IMR-90 (cell line): ENCODE measurements around the gene ATRNL1. TPM values are rescaled to one million over a fixed set of nuclear protein-coding genes. Genes with fewer than 3 reads are reported as not detected.

ENCODE experiments used
- ATAC-seq: fragments of 200-7000 bp; cut with Tn5 transposase; 2 replicates; pipeline ENCODE4 v1.9.1; 2020; ENCODE audit warnings: low read depth, mild to moderate bottlenecking, moderate library complexity
- BruUV-seq: library from RNA; stranded (reverse); fragments of 400-500 nt; replicated peaks from 2 replicates; lab custom pipeline; 2021; lab: Mats Ljungman, UMichigan
- CTCF ChIA-PET: fragments of 300-600 bp; formaldehyde crosslinking; extraction: SDS; loops from one replicate; lab custom pipeline; 2021; ENCODE audit warnings: antibody characterized with exemption; lab: Yijun Ruan, JAX
- POLR2A ChIA-PET: fragments of 300-600 bp; sonication (Branson Sonifier 250); formaldehyde crosslinking; loops from one replicate; lab custom pipeline; 2022; ENCODE audit warnings: antibody characterized with exemption; ENCODE audit not compliant: unreplicated experiment; lab: Charles Lee
- DNase-seq: peaks from one replicate; pipeline ENCODE4 v3.0.0; 2013
- H2AFZ ChIP-seq: replicated peaks from 2 replicates; pipeline ENCODE3; 2013; ENCODE audit warnings: low read length, mild to moderate bottlenecking; ENCODE audit not compliant: poor library complexity
- H2AK5ac ChIP-seq: 2 replicates; pipeline ENCODE4 v1.6.1; 2013; ENCODE audit warnings: low read depth, low read length, inconsistent platforms
- H2AK9ac ChIP-seq: replicated peaks from 2 replicates; pipeline ENCODE3; 2013; ENCODE audit warnings: mild to moderate bottlenecking, low read depth, low read length, moderate library complexity; ENCODE audit not compliant: poor library complexity
- H2BK120ac ChIP-seq: 2 replicates; pipeline ENCODE4 v1.6.1; 2013; ENCODE audit warnings: low read depth, low read length, inconsistent platforms
- H2BK15ac ChIP-seq: 3 replicates; pipeline ENCODE4 v1.6.1; 2013; ENCODE audit warnings: low read depth, low read length, inconsistent platforms
- H2BK20ac ChIP-seq: 2 replicates; pipeline ENCODE4 v1.6.1; 2013; ENCODE audit warnings: low read depth, mild to moderate bottlenecking, inconsistent platforms, low read length, moderate library complexity
- H2BK5ac ChIP-seq: 2 replicates; pipeline ENCODE4 v1.6.1; 2013; ENCODE audit warnings: mild to moderate bottlenecking, low read depth, low read length, inconsistent platforms; ENCODE audit not compliant: poor library complexity, severe bottlenecking
- H3K14ac ChIP-seq: replicated peaks from 2 replicates; pipeline ENCODE4 v1.6.1; 2013; ENCODE audit warnings: low read depth, low read length, inconsistent platforms
- H3K18ac ChIP-seq: 2 replicates; pipeline ENCODE4 v1.6.1; 2013; ENCODE audit warnings: low read depth, low read length, control low read depth
- H3K23ac ChIP-seq: 2 replicates; pipeline ENCODE4 v1.6.1; 2013; ENCODE audit warnings: low read depth, low read length, inconsistent platforms
- H3K27ac ChIP-seq: 2 replicates; pipeline ENCODE4 v1.5.1; 2013; ENCODE audit warnings: mild to moderate bottlenecking, control low read depth, low read length; ENCODE audit not compliant: insufficient read depth
- H3K27me3 ChIP-seq: 2 replicates; pipeline ENCODE4 v1.6.1; 2013; ENCODE audit warnings: low read length; ENCODE audit not compliant: control insufficient read depth, insufficient read depth
- H3K36me3 ChIP-seq: 2 replicates; pipeline ENCODE4 v1.6.1; 2013; ENCODE audit warnings: low read length, mixed read lengths; ENCODE audit not compliant: control insufficient read depth, insufficient read depth
- H3K4ac ChIP-seq: 2 replicates; pipeline ENCODE4 v1.6.1; 2013; ENCODE audit warnings: low read depth, low read length, inconsistent platforms
- H3K4me1 ChIP-seq: 2 replicates; pipeline ENCODE4 v1.6.1; 2013; ENCODE audit warnings: low read length, mixed read lengths; ENCODE audit not compliant: control insufficient read depth, insufficient read depth
- H3K4me2 ChIP-seq: 2 replicates; pipeline ENCODE4 v1.6.1; 2013; ENCODE audit warnings: low read depth, mild to moderate bottlenecking, control low read depth, low read length, moderate library complexity
- H3K4me3 ChIP-seq: 2 replicates; pipeline ENCODE4 v1.5.1; 2013; ENCODE audit warnings: low read depth, mild to moderate bottlenecking, control low read depth, low read length, moderate library complexity; ENCODE audit not compliant: insufficient read depth
- H3K56ac ChIP-seq: 2 replicates; pipeline ENCODE4 v1.6.1; 2013; ENCODE audit warnings: low read length, inconsistent platforms; ENCODE audit not compliant: insufficient read depth; ENCODE audit errors: extremely low read depth
- H3K79me1 ChIP-seq, 2 experiments: 2 replicates each; pipeline ENCODE4 v1.6.1; 2013; ENCODE audit warnings: low read length in 2 of 2, inconsistent platforms in 1 of 2, low read depth in 1 of 2
- H3K9ac ChIP-seq: 2 replicates; pipeline ENCODE4 v1.6.1; 2013; ENCODE audit warnings: low read depth, low read length, control low read depth
- H3K9me1 ChIP-seq: 2 replicates; pipeline ENCODE4 v1.6.1; 2013; ENCODE audit warnings: low read length, inconsistent platforms; ENCODE audit not compliant: insufficient read depth
- H3K9me3 ChIP-seq: 2 replicates; pipeline ENCODE4 v1.6.1; 2013; ENCODE audit warnings: low read length; ENCODE audit not compliant: control insufficient read depth, insufficient read depth
- H4K20me1 ChIP-seq: 2 replicates; pipeline ENCODE4 v1.6.1; 2013; ENCODE audit warnings: low read length, inconsistent platforms; ENCODE audit not compliant: insufficient read depth
- H4K5ac ChIP-seq: 2 replicates; pipeline ENCODE4 v1.6.1; 2013; ENCODE audit warnings: mild to moderate bottlenecking, low read depth, low read length, control low read depth
- H4K8ac ChIP-seq, 2 experiments: 2 replicates each; pipeline ENCODE4 v1.6.1; 2013; ENCODE audit warnings: low read depth in 2 of 2, low read length in 2 of 2, control low read depth in 1 of 2, inconsistent platforms in 1 of 2
- H4K91ac ChIP-seq: 2 replicates; pipeline ENCODE4 v1.6.1; 2013; ENCODE audit warnings: low read depth, low read length, inconsistent platforms; ENCODE audit not compliant: insufficient read depth
- BHLHE40 ChIP-seq: fragments of 150-350 bp; IDR thresholded peaks from 2 replicates; pipeline ENCODE4 v1.6.1; 2016; ENCODE audit warnings: mild to moderate bottlenecking, low read depth, low read length
- CEBPB ChIP-seq: IDR thresholded peaks from 2 replicates; pipeline ENCODE4 v1.6.1; 2012; ENCODE audit warnings: low read depth, low read length, improper control_type of control experiment
- CHD1 ChIP-seq: IDR thresholded peaks from 2 replicates; pipeline ENCODE4 v1.6.1; 2012; ENCODE audit warnings: low read depth, low read length, improper control_type of control experiment
- FOS ChIP-seq: fragments of 150-350 bp; IDR thresholded peaks from 2 replicates; pipeline ENCODE4 v1.6.1; 2016; ENCODE audit warnings: low read depth, low read length
- MAFK ChIP-seq: IDR thresholded peaks from 2 replicates; pipeline ENCODE4 v1.6.1; 2012; ENCODE audit warnings: low read depth, low read length, improper control_type of control experiment
- MAZ ChIP-seq: IDR thresholded peaks from 2 replicates; pipeline ENCODE4 v1.6.1; 2012; ENCODE audit warnings: low read depth, mild to moderate bottlenecking, low read length, improper control_type of control experiment, moderate library complexity, borderline replicate concordance
- MXI1 ChIP-seq: IDR thresholded peaks from 2 replicates; pipeline ENCODE4 v1.6.1; 2012; ENCODE audit warnings: low read depth, mild to moderate bottlenecking, low read length, moderate library complexity, borderline replicate concordance
- NFE2L2 ChIP-seq: fragments of 150-350 bp; IDR thresholded peaks from 2 replicates; pipeline ENCODE4 v1.6.1; 2016; ENCODE audit warnings: low read depth, mild to moderate bottlenecking, low read length
- POLR2A ChIP-seq: IDR thresholded peaks from 2 replicates; pipeline ENCODE4 v1.6.1; 2012; ENCODE audit warnings: mild to moderate bottlenecking, low read depth, low read length
- RAD21 ChIP-seq: IDR thresholded peaks from 2 replicates; pipeline ENCODE4 v1.6.1; 2012; ENCODE audit warnings: low read length, improper control_type of control experiment
- RCOR1 ChIP-seq: IDR thresholded peaks from 2 replicates; pipeline ENCODE4 v1.6.1; 2012; ENCODE audit warnings: mild to moderate bottlenecking, low read length, improper control_type of control experiment; ENCODE audit not compliant: insufficient replicate concordance
- RFX5 ChIP-seq: IDR thresholded peaks from 2 replicates; pipeline ENCODE4 v1.8.0; 2012; ENCODE audit warnings: low read depth, mild to moderate bottlenecking, low read length, moderate library complexity
- SMC3 ChIP-seq: fragments of 150-350 bp; IDR thresholded peaks from 2 replicates; pipeline ENCODE4 v1.6.1; 2016; ENCODE audit warnings: low read depth, mild to moderate bottlenecking, antibody characterized with exemption, low read length, moderate library complexity
- WGBS, 2 experiments: methylation state at CpG; one replicate each; pipeline versions ENCODE4 v1.1.5 to v1.1.7; 2013; ENCODE audit warnings: missing lambda C conversion rate in 2 of 2; ENCODE audit not compliant: insufficient read length in 1 of 2; ENCODE audit errors: extremely low coverage in 2 of 2; 5-methylcytosine and 5-hydroxymethylcytosine counted together
- dilution Hi-C: fragments of 300-500 bp; cut with HindIII; formaldehyde crosslinking; loops from one replicate; pipeline ENCODE4 v1.14.3; 2018; ENCODE audit warnings: low sequenced_read_pairs; ENCODE audit not compliant: unreplicated experiment
- in situ Hi-C: fragments of 300-500 bp; cut with MboI; formaldehyde crosslinking; loops from 3 replicates; pipeline ENCODE4 v1.14.3; 2019; ENCODE audit warnings: low sequenced_read_pairs, inconsistent platforms, mixed read lengths
- intact Hi-C: fragments of 100-400 bp; cut with micrococcal nuclease; formaldehyde crosslinking; loops from 2 replicates; pipeline ENCODE4 v1.10.0; 2022
- polyA plus RNA-seq, 3 experiments: library from polyadenylated mRNA; depleted of rRNA; stranded (reverse); fragments of >200 nt; gene quantifications; 2 replicates each; pipeline ENCODE4 v1.2.3, GENCODE V29; 2012; ENCODE audit warnings: low replicate concordance in 1 of 3
- total RNA-seq: library from RNA; depleted of rRNA; stranded (reverse); fragments of >200 nt; gene quantifications from 2 replicates; pipeline ENCODE4 v1.2.3, GENCODE V29; 2012
- TF ChIP-seq, protein P1 (sequence below): fragments of 150-350 bp; IDR thresholded peaks from 2 replicates; pipeline ENCODE4 v1.6.1; 2017; ENCODE audit warnings: mild to moderate bottlenecking, antibody characterized with exemption, low read length, low read depth
- TF ChIP-seq, protein P2 (sequence below): conservative IDR thresholded peaks from 2 replicates; pipeline ENCODE4 v1.5.1; 2012; ENCODE audit warnings: mild to moderate bottlenecking, low read depth, low read length, improper control_type of control experiment
- TF ChIP-seq, protein P3 (sequence below): fragments of 150-350 bp; IDR thresholded peaks from 2 replicates; pipeline ENCODE4 v1.6.1; 2016; ENCODE audit warnings: low read depth, mild to moderate bottlenecking, low read length, moderate library complexity, borderline replicate concordance

ATRNL1 gene
- total and polyA plus RNA-seq, 2 of the 4 experiments (the other 2 are of a cell fraction): 0.18 to 0.19 TPM

DNA sequence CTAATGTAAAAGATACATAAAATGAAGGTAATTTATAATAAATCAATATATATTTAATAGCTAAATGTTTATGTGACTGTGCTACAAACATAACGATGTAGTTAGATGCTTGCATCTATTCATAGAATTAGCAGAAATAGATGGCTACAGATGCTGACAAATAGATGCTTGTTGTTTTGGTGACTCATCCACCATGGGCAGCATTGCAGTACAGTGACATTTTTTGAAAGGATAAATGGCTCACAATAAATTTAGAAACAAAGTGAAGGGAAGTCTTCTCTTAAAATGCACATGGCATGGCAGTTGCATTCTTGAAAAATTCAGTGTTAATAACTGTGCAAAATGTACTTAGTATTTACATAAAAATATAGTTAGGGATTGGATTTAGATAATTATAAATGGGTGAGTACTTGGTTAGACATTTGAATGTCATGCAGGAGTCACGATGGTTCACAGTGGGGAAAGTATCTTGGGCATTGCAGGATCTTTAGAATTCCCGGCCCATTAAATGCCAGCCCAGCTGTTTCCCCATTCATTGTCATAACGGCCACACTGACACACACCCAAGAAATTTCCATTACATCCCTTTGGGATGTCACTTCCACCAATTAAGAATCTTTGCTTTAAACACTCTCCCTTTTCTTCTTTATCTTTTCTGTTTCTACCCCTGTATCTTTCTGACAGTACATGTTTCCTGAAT lies 564.1 kb downstream of the ATRNL1 start:
- POLR2A ChIA-PET: no interaction called here
- ATAC-seq: no peak
- intact Hi-C loops: no loop called here
- no TSS peak for BruUV-seq
- H3K27me3 ChIP-seq: no peaks in the 10 kb centered on the region
- H3K27ac ChIP-seq: no peak overlapping the region
- no peak for DNase-seq
- no peak overlapping the region for H4K8ac ChIP-seq
- whole genome bisulfite sequencing, 2 experiments: no CpG with 5 or more reads among the region's 4 CpGs
- H3K4ac ChIP-seq: no peak overlapping the region
- H2AK5ac ChIP-seq: no peak overlapping the region
- no peak overlapping the region for H2AFZ ChIP-seq
- H4K20me1 ChIP-seq: no peaks in the 10 kb centered on the region
- H3K56ac ChIP-seq: no peak overlapping the region
- dilution Hi-C loops: no loop called here
- no peak overlapping the region for H2BK5ac ChIP-seq
- H4K5ac ChIP-seq: no peak overlapping the region
- no peaks in the 10 kb centered on the region for H3K36me3 ChIP-seq
- no peaks in the 10 kb centered on the region for H3K79me1 ChIP-seq
- H2BK15ac ChIP-seq: no peak overlapping the region
- H2BK120ac ChIP-seq: no peak overlapping the region
- CTCF ChIA-PET: no interaction called here
- H3K9me1 ChIP-seq: no peaks in the 10 kb centered on the region
- no peak overlapping the region for H3K4me3 ChIP-seq
- no peak overlapping the region for H3K18ac ChIP-seq
- no peaks in the 10 kb centered on the region for H3K4me1 ChIP-seq
- no peak overlapping the region for H3K23ac ChIP-seq
- H4K91ac ChIP-seq: no peak overlapping the region
- no peak overlapping the region for H3K9ac ChIP-seq
- no peak overlapping the region for H2BK20ac ChIP-seq
- TF ChIP-seq, protein P1, sequence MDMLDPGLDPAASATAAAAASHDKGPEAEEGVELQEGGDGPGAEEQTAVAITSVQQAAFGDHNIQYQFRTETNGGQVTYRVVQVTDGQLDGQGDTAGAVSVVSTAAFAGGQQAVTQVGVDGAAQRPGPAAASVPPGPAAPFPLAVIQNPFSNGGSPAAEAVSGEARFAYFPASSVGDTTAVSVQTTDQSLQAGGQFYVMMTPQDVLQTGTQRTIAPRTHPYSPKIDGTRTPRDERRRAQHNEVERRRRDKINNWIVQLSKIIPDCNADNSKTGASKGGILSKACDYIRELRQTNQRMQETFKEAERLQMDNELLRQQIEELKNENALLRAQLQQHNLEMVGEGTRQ: no peak
- TF ChIP-seq BHLHE40 (no peak), MXI1 (no peak), MAFK (no peak), CEBPB (no peak), RAD21 (no peak), MAZ (no peak), SMC3 (no peak), RCOR1 (no peak), RFX5 (no peak), NFE2L2 (no peak), POLR2A (no peak), CHD1 (no peak), FOS (no peak)
- TF ChIP-seq, protein P2, sequence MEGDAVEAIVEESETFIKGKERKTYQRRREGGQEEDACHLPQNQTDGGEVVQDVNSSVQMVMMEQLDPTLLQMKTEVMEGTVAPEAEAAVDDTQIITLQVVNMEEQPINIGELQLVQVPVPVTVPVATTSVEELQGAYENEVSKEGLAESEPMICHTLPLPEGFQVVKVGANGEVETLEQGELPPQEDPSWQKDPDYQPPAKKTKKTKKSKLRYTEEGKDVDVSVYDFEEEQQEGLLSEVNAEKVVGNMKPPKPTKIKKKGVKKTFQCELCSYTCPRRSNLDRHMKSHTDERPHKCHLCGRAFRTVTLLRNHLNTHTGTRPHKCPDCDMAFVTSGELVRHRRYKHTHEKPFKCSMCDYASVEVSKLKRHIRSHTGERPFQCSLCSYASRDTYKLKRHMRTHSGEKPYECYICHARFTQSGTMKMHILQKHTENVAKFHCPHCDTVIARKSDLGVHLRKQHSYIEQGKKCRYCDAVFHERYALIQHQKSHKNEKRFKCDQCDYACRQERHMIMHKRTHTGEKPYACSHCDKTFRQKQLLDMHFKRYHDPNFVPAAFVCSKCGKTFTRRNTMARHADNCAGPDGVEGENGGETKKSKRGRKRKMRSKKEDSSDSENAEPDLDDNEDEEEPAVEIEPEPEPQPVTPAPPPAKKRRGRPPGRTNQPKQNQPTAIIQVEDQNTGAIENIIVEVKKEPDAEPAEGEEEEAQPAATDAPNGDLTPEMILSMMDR: no peak
- TF ChIP-seq, protein P3, sequence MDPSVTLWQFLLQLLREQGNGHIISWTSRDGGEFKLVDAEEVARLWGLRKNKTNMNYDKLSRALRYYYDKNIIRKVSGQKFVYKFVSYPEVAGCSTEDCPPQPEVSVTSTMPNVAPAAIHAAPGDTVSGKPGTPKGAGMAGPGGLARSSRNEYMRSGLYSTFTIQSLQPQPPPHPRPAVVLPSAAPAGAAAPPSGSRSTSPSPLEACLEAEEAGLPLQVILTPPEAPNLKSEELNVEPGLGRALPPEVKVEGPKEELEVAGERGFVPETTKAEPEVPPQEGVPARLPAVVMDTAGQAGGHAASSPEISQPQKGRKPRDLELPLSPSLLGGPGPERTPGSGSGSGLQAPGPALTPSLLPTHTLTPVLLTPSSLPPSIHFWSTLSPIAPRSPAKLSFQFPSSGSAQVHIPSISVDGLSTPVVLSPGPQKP: no peak
- in situ Hi-C loops: no loop called here
- H3K4me2 ChIP-seq: no peak overlapping the region
- no peaks in the 10 kb centered on the region for H3K9me3 ChIP-seq
- no peak overlapping the region for H2AK9ac ChIP-seq
- H3K14ac ChIP-seq: no peak overlapping the region
